Esophagus muscularis mucosa (tissue), 4 donors: ENCODE data around the gene DPY19L3.

Experiments
- CTCF ChIP-seq, 3 experiments: fragments of 200-600 bp in 2 of 3; fragments of 450-650 bp in 1 of 3; sonication (generic) in 2 of 3; IDR thresholded peaks; one replicate each; pipeline ENCODE4 v1.5.1; 2017 to 2019; ENCODE audit warnings: antibody characterized with exemption in 3 of 3, mild to moderate bottlenecking in 2 of 3, moderate library complexity in 1 of 3
- EP300 ChIP-seq: sonication (generic); formaldehyde crosslinking; IDR thresholded peaks from one replicate; pipeline ENCODE4 v1.6.1; 2017; ENCODE audit warnings: antibody characterized with exemption
- POLR2A ChIP-seq: fragments of 450-650 bp; IDR thresholded peaks from one replicate; pipeline ENCODE4 v1.6.1; 2017; ENCODE audit warnings: antibody characterized with exemption, moderate library complexity, mild to moderate bottlenecking, low read depth
- POLR2AphosphoS5 ChIP-seq, 2 donors: sonication (generic); formaldehyde crosslinking; IDR thresholded peaks; one replicate each; pipeline ENCODE4 v1.6.1; 2017; ENCODE audit warnings: antibody characterized with exemption in 2 of 2

DNA sequence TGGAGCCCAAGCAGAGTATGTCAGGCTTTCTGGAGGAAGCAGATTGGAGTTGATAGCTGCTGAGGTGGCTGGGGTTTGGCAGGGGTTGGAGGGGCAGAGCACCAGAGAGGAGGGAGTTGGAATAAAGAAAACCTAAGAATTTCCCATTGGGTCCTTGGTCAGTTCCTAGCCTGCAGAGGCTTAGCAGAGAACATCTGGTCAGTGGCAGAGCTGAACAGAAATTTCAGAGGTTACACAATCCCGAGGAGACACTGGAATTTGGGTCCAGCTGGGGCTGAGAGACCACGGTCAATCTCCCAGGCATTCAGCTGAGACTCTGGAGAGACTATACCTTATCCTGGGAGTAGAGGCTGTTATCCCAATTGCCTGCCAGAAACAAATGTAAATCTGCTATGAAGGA lies 84.4 kb downstream of the DPY19L3 start:
- no peak for TF ChIP-seq CTCF (IDR thresholded peaks at IDR 0.05)
- TF ChIP-seq POLR2A = no peak
- no peak for TF ChIP-seq POLR2AphosphoS5 (IDR thresholded peaks at IDR 0.05)
- no peak for TF ChIP-seq EP300
